ENCODE data around the gene TSHZ2. TPM values are rescaled to one million over a fixed set of nuclear protein-coding genes. Genes with fewer than 3 reads are reported as not detected.

TSHZ2 gene
- total and polyA plus RNA-seq, 2 of the 4 experiments (the other 2 are of a cell fraction): under 0.01 to 0.02 TPM

GRCh38 chr20:53222416-53222815 lies 250.3 kb downstream of the TSHZ2 start:
- Histone ChIP-seq H3K27ac (ENCODE audit: insufficient read depth, low read length) (no peak overlapping the region), H3K4me3 (ENCODE audit: insufficient read depth, low read depth, low read length) (no peak overlapping the region), H2AK5ac (ENCODE audit: low read depth, low read length) (no peak overlapping the region), H3K27me3 (ENCODE audit: control insufficient read depth, insufficient read depth, low read length) (no peaks in the 10 kb centered on the region), H3K9me1 (ENCODE audit: insufficient read depth, low read length) (no peaks in the 10 kb centered on the region), H3K14ac (replicated peaks; ENCODE audit: low read depth, low read length) (no peak overlapping the region), H3K4me2 (ENCODE audit: low read depth, low read length) (no peak overlapping the region), H3K56ac (ENCODE audit: extremely low read depth, insufficient read depth, low read length) (no peak overlapping the region), H3K23ac (ENCODE audit: low read depth, low read length) (no peak overlapping the region), H3K36me3 (ENCODE audit: control insufficient read depth, insufficient read depth, low read length) (no peaks in the 10 kb centered on the region), H2BK20ac (ENCODE audit: low read depth, low read length) (no peak overlapping the region), H3K4me1 (ENCODE audit: control insufficient read depth, insufficient read depth, low read length) (no peaks in the 10 kb centered on the region), H3K18ac (ENCODE audit: low read depth, low read length) (no peak overlapping the region), H4K20me1 (ENCODE audit: insufficient read depth, low read length) (no peaks in the 10 kb centered on the region), H2BK5ac (ENCODE audit: low read depth, low read length, poor library complexity, severe bottlenecking) (no peak overlapping the region), H3K79me1 (ENCODE audit: low read depth in 1 of 2, low read length in 2 of 2) (no peaks in the 10 kb centered on the region), H2AFZ (replicated peaks; ENCODE audit: low read length, poor library complexity) (no peak overlapping the region), H2BK120ac (ENCODE audit: low read depth, low read length) (no peak overlapping the region), H3K4ac (ENCODE audit: low read depth, low read length) (no peak overlapping the region), H3K9me3 (ENCODE audit: control insufficient read depth, insufficient read depth, low read length) (no peaks in the 10 kb centered on the region), H4K91ac (ENCODE audit: insufficient read depth, low read depth, low read length) (no peak overlapping the region), H4K5ac (ENCODE audit: low read depth, low read length) (no peak overlapping the region), H4K8ac (ENCODE audit: low read depth in 2 of 2, low read length in 2 of 2) (no peak overlapping the region), H2BK15ac (ENCODE audit: low read depth, low read length) (no peak overlapping the region), H2AK9ac (replicated peaks; ENCODE audit: low read depth, low read length, poor library complexity) (no peak overlapping the region), H3K9ac (ENCODE audit: low read depth, low read length) (no peak overlapping the region)
- WGBS, 2 experiments (ENCODE audit: extremely low coverage in 2 of 2, insufficient read length in 1 of 2): 80% methylated on average over 2 of the region's 4 CpGs; no CpG with 5 or more reads in 1 of the 2 experiments
- TF ChIP-seq CHD1 (IDR thresholded peaks at IDR 0.05; ENCODE audit: low read depth, low read length) (no peak), MAFK (IDR thresholded peaks at IDR 0.05; ENCODE audit: low read depth, low read length) (no peak), RCOR1 (IDR thresholded peaks at IDR 0.05; ENCODE audit: insufficient replicate concordance, low read length) (no peak), CEBPB (IDR thresholded peaks at IDR 0.05; ENCODE audit: low read depth, low read length) (no peak), RAD21 (IDR thresholded peaks at IDR 0.05; ENCODE audit: low read length) (no peak), MAZ (IDR thresholded peaks at IDR 0.05; ENCODE audit: borderline replicate concordance, low read depth, low read length) (no peak), POLR2A (IDR thresholded peaks at IDR 0.05; ENCODE audit: low read depth, low read length) (no peak), SMC3 (IDR thresholded peaks at IDR 0.05; ENCODE audit: low read depth, low read length) (no peak), ELK1 (IDR thresholded peaks at IDR 0.05; ENCODE audit: borderline replicate concordance, low read depth, low read length) (no peak), NFE2L2 (IDR thresholded peaks at IDR 0.05; ENCODE audit: low read depth, low read length) (no peak), FOS (IDR thresholded peaks at IDR 0.05; ENCODE audit: low read depth, low read length) (no peak), USF2 (IDR thresholded peaks at IDR 0.05; ENCODE audit: low read depth, low read length) (no peak), CTCF (conservative IDR thresholded peaks at IDR 0.05; ENCODE audit: low read depth, low read length) (no peak), BHLHE40 (IDR thresholded peaks at IDR 0.05; ENCODE audit: low read depth, low read length) (no peak), MXI1 (IDR thresholded peaks at IDR 0.05; ENCODE audit: borderline replicate concordance, low read depth, low read length) (no peak), RFX5 (IDR thresholded peaks at IDR 0.05; ENCODE audit: low read depth, low read length) (no peak)
- no peak for DNase-seq
- POLR2A ChIA-PET (ENCODE audit: unreplicated experiment): no interaction called here
- dilution Hi-C loops (cut with HindIII; ENCODE audit: low sequenced_read_pairs, unreplicated experiment): no loop called here
- in situ Hi-C loops (cut with MboI; ENCODE audit: low sequenced_read_pairs): loop anchor here (25.0 kb wide), 1 partner anchor 910 kb away; no protein-coding TSS in a partner anchor
- BruUV-seq (replicated peaks): no TSS peak
- intact Hi-C loops (cut with micrococcal nuclease): no loop called here
- CTCF ChIA-PET: no interaction called here
- ATAC-seq (ENCODE audit: low read depth): no peak

Measured in IMR-90 (cell line).